ENCODE data around the gene CACNG4. TPM values are rescaled to one million over a fixed set of nuclear protein-coding genes. Genes with fewer than 3 reads are reported as not detected.

CACNG4 gene
- total RNA-seq, 1 donor from 2014 or later, result 9.5 TPM

DNA sequence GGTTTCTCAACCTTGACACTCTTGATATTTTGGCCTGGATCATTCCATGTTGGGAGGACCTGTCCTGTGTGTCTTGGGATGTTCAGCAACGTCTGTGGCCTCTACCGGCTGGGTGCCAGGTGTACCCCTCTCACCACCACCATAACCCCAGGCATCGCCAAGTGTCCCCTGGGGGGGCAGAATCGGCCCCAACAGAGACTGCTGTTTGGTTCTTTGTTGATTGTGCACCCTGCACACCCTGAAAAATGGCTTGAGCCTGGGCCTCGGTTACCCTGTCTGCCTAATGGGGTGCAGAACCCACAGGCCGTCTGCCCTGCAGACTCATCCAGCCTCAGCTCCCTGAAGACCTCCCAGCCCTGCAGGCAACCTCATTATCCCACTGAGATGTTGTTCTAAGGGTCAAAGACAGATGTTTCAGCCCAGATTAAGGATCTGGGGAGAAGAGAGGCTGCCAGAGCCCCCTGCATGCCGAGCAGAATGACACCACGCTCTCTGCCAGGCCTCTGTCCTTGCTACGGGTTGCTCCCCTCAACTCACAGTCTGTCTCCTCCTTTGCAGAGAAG, 89.0 kb downstream of the CACNG4 start:
- TF ChIP-seq, protein P1, sequence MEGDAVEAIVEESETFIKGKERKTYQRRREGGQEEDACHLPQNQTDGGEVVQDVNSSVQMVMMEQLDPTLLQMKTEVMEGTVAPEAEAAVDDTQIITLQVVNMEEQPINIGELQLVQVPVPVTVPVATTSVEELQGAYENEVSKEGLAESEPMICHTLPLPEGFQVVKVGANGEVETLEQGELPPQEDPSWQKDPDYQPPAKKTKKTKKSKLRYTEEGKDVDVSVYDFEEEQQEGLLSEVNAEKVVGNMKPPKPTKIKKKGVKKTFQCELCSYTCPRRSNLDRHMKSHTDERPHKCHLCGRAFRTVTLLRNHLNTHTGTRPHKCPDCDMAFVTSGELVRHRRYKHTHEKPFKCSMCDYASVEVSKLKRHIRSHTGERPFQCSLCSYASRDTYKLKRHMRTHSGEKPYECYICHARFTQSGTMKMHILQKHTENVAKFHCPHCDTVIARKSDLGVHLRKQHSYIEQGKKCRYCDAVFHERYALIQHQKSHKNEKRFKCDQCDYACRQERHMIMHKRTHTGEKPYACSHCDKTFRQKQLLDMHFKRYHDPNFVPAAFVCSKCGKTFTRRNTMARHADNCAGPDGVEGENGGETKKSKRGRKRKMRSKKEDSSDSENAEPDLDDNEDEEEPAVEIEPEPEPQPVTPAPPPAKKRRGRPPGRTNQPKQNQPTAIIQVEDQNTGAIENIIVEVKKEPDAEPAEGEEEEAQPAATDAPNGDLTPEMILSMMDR (IDR thresholded peaks at IDR 0.05; ENCODE audit: unreplicated experiment), result no peak
- peak in 1 of 2 experiments; percentile 26 for DNase-seq (ENCODE audit: low spot score in 2 of 2, unreplicated experiment in 2 of 2)
- no peaks in the 10 kb centered on the region for H3K27me3 Mint-ChIP-seq (ENCODE audit: low read depth)
- no peaks in the 10 kb centered on the region for H3K4me1 Mint-ChIP-seq
- H3K27ac Mint-ChIP-seq, result no peak overlapping the region
- H3K9me3 Mint-ChIP-seq, result peaks cover 7% of the 10 kb centered on the region
- H3K4me3 Mint-ChIP-seq, result no peak overlapping the region
- peaks cover 5% of the 10 kb centered on the region for H3K36me3 Mint-ChIP-seq

- Mint-ChIP-seq H3K27me3 (ENCODE audit: low read depth) (no peaks in the 10 kb centered on the region), H3K36me3 (no peaks in the 10 kb centered on the region), H3K4me3 (no peak overlapping the region), H3K4me1 (no peaks in the 10 kb centered on the region), H3K27ac (no peak overlapping the region), H3K9me3 (peaks cover 1% of the 10 kb centered on the region)
- TF ChIP-seq, protein P1 (IDR thresholded peaks at IDR 0.05; ENCODE audit: unreplicated experiment), result no peak
- peak in 1 of 2 experiments; percentile 38 for DNase-seq (ENCODE audit: low spot score in 2 of 2, unreplicated experiment in 2 of 2)
Observed at GRCh38 chr17:67054011-67054591, 89.6 kb downstream of the CACNG4 start.

DNA sequence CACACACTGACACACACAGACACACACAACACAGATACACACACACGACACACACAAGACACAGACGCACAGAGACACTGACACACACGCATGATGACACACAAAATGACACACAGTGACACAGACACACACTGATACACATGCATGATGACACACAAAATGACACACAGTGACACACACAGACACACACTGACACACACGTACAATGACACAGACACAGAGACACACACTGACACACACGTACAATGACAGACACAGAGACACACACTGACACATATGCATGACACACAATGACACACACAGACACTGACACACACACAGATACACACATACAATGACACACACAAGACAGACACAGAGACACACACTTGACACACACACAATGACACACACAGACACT, 90.1 kb downstream of the CACNG4 start:
- DNase-seq (ENCODE audit: low spot score in 2 of 2, unreplicated experiment in 2 of 2), result peak in 1 of 2 experiments; percentile 11
- Mint-ChIP-seq H3K4me1 (no peaks in the 10 kb centered on the region), H3K27ac (no peak overlapping the region), H3K27me3 (ENCODE audit: low read depth) (no peaks in the 10 kb centered on the region), H3K9me3 (no peaks in the 10 kb centered on the region), H3K4me3 (no peak overlapping the region), H3K36me3 (no peaks in the 10 kb centered on the region)
- TF ChIP-seq, protein P1 (IDR thresholded peaks at IDR 0.05; ENCODE audit: unreplicated experiment), result no peak

GRCh38 chr17:67055041-67055443, 90.5 kb downstream of the CACNG4 start:
- H3K36me3 Mint-ChIP-seq, result no peaks in the 10 kb centered on the region
- H3K4me1 Mint-ChIP-seq, result no peaks in the 10 kb centered on the region
- H3K9me3 Mint-ChIP-seq, result no peaks in the 10 kb centered on the region
- H3K27ac Mint-ChIP-seq, result no peak overlapping the region
- TF ChIP-seq, protein P1 (IDR thresholded peaks at IDR 0.05; ENCODE audit: unreplicated experiment), result no peak
- no peaks in the 10 kb centered on the region for H3K27me3 Mint-ChIP-seq (ENCODE audit: low read depth)
- H3K4me3 Mint-ChIP-seq, result no peak overlapping the region
- peak in 1 of 2 experiments; percentile 35 for DNase-seq (ENCODE audit: low spot score in 2 of 2, unreplicated experiment in 2 of 2)

- no peak overlapping the region for H3K4me3 Mint-ChIP-seq
- TF ChIP-seq, protein P1 (IDR thresholded peaks at IDR 0.05; ENCODE audit: unreplicated experiment), result no peak
- no peaks in the 10 kb centered on the region for H3K4me1 Mint-ChIP-seq
- H3K27ac Mint-ChIP-seq, result no peak overlapping the region
- no peaks in the 10 kb centered on the region for H3K36me3 Mint-ChIP-seq
- H3K27me3 Mint-ChIP-seq (ENCODE audit: low read depth), result no peaks in the 10 kb centered on the region
- DNase-seq (ENCODE audit: low spot score in 2 of 2, unreplicated experiment in 2 of 2), result peak in 1 of 2 experiments; percentile 36
- H3K9me3 Mint-ChIP-seq, result no peaks in the 10 kb centered on the region
Observed at GRCh38 chr17:67055811-67056745, 91.6 kb downstream of the CACNG4 start.
